Uterus (tissue), 4 donors: Measurements from ENCODE around the gene BCAS3. TPM values are rescaled to one million over a fixed set of nuclear protein-coding genes. Genes with fewer than 3 reads are reported as not detected.

Source experiments
- DNase-seq, 2 donors: peaks; one replicate each; pipeline ENCODE4 v3.0.0-alpha.2; 2019 to 2020
- H3K27ac ChIP-seq, 2 donors: fragments of 200-600 bp; sonication (generic); 1 replicate in 1 of 2; 2 replicates in 1 of 2; pipeline ENCODE4 v1.5.1; 2016 to 2018
- H3K27me3 ChIP-seq, 2 donors: fragments of 200-600 bp; sonication (generic); one replicate each; pipeline ENCODE4 v1.5.1; 2018 to 2019; ENCODE audit warnings: control low read depth in 1 of 2
- H3K36me3 ChIP-seq, 2 donors: fragments of 200-600 bp; sonication (generic); one replicate each; pipeline ENCODE4 v1.5.1; 2019; ENCODE audit warnings: control low read depth in 1 of 2
- H3K4me1 ChIP-seq, 2 donors: fragments of 200-600 bp; sonication (generic); one replicate each; pipeline ENCODE4 v1.5.1; 2018 to 2019; ENCODE audit warnings: control low read depth in 1 of 2
- H3K4me3 ChIP-seq, 2 donors: fragments of 200-600 bp; sonication (generic); 1 replicate in 1 of 2; 2 replicates in 1 of 2; pipeline ENCODE4 v1.5.1; 2018 to 2019; ENCODE audit warnings: mild to moderate bottlenecking in 1 of 2
- H3K9me3 ChIP-seq, 2 donors: fragments of 200-600 bp; sonication (generic); one replicate each; pipeline ENCODE4 v1.5.1; 2019; ENCODE audit warnings: control low read depth in 1 of 2
- POLR2A ChIP-seq, 2 donors: fragments of 450-650 bp; IDR thresholded peaks; one replicate each; pipeline ENCODE4 v1.6.1; 2016; ENCODE audit warnings: antibody characterized with exemption in 2 of 2, mild to moderate bottlenecking in 1 of 2, moderate library complexity in 1 of 2
- intact Hi-C: fragments of 100-400 bp; cut with DNase I; formaldehyde crosslinking; loops from one replicate; pipeline ENCODE4 v1.15.1; 2023; ENCODE audit warnings: low total_unique reads
- total RNA-seq, 4 donors: library from RNA; depleted of rRNA in 3 of 4; stranded (reverse); fragments of >200 nt in 3 of 4; gene quantifications; one replicate each; pipeline versions ENCODE4 v1.1.0 to v1.2.4, GENCODE V29; 2014 to 2023
- TF ChIP-seq, protein P1 (sequence below), 4 experiments: fragments of 200-600 bp in 2 of 4; fragments of 450-650 bp in 2 of 4; sonication (generic) in 2 of 4; IDR thresholded peaks; one replicate each; pipeline ENCODE4 v1.5.1; 2016 to 2019; ENCODE audit warnings: antibody characterized with exemption in 4 of 4, mild to moderate bottlenecking in 2 of 4, moderate library complexity in 1 of 4
- donor health status: DM: yes; HTN: yes; CAD: no.

BCAS3 gene
- total RNA-seq, 4 donors from 2014 or later = 42.6 to 147 (median 83.7) TPM

DNA sequence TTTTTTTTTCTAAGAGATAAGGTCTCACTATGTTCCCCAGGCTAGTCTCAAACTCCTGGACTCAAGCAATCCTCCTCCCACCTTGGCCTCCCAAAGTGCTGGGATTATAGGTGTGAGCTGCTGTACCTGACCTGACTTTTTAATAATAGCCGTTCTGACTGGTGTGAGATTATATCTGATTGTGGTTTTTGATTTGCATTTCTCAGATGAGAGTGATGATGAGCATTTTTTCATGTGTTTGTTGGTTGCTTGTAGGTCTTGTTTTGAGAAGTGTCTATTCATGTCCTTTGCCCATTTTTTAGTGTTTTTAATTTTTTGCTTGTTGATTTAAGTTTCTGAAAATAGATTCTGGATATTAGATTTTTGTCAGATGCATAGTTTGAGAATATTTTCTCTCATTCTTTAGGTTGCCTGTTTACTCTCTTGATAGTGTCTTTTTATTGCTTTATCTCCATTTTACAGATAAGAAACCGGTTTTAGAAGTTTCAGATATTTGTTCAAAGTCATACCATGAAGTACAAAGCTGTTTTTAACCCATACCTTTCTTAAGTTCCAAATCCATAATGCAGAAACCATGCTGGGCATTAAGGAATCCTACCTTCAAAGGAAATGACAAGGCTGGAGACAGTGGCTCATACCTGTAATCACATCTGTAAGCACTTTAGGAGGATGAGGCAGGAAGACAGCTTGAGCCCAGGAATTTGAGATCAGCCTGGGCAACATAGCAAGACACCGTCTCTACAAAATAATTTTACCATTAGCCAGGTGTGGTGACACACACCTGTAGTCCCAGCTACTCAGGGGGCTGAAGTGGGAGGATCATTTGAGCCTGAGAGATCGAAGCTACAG, 553.5 kb downstream of the BCAS3 start:
- TF ChIP-seq, protein P1, sequence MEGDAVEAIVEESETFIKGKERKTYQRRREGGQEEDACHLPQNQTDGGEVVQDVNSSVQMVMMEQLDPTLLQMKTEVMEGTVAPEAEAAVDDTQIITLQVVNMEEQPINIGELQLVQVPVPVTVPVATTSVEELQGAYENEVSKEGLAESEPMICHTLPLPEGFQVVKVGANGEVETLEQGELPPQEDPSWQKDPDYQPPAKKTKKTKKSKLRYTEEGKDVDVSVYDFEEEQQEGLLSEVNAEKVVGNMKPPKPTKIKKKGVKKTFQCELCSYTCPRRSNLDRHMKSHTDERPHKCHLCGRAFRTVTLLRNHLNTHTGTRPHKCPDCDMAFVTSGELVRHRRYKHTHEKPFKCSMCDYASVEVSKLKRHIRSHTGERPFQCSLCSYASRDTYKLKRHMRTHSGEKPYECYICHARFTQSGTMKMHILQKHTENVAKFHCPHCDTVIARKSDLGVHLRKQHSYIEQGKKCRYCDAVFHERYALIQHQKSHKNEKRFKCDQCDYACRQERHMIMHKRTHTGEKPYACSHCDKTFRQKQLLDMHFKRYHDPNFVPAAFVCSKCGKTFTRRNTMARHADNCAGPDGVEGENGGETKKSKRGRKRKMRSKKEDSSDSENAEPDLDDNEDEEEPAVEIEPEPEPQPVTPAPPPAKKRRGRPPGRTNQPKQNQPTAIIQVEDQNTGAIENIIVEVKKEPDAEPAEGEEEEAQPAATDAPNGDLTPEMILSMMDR (IDR thresholded peaks at IDR 0.05) = no peak
- no peak for TF ChIP-seq POLR2A (IDR thresholded peaks at IDR 0.05)
- intact Hi-C loops = no loop called here

DNA sequence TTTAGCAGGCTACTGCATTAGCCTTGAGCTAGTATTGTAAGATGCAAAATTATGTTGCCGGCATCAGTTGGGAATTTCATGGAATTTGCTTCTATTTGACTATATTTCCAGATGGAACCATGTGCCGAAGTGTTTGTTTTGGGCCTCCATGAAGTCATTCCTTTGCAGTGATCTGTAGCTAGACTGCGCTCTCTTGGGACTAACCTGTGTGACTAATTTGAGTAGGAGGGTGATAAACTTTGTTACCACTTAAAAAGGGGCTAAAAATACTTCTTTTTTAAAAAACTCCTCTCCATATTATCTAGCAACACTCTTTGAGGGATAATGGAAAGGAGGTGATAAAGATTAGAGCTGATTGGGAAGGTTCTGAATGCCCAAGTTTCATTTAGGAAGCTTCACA, 555.2 kb downstream of the BCAS3 start:
- no peak for TF ChIP-seq POLR2A (IDR thresholded peaks at IDR 0.05)
- TF ChIP-seq, protein P1 (IDR thresholded peaks at IDR 0.05) = no peak
- H3K27ac ChIP-seq = no peak overlapping the region
- no peaks in the 10 kb centered on the region for H3K4me1 ChIP-seq
- no peak for DNase-seq
- intact Hi-C loops = no loop called here
- H3K36me3 ChIP-seq = no peaks in the 10 kb centered on the region
- no peaks in the 10 kb centered on the region for H3K9me3 ChIP-seq
- H3K27me3 ChIP-seq = no peaks in the 10 kb centered on the region
- H3K4me3 ChIP-seq = no peak overlapping the region

More for the DNA sequence above, 553.5 kb downstream of the BCAS3 start:
- H3K36me3 ChIP-seq = no peaks in the 10 kb centered on the region
- no peaks in the 10 kb centered on the region for H3K4me1 ChIP-seq
- no peak for DNase-seq
- H3K4me3 ChIP-seq = no peak overlapping the region
- no peaks in the 10 kb centered on the region for H3K27me3 ChIP-seq
- no peaks in the 10 kb centered on the region for H3K9me3 ChIP-seq
- no peak overlapping the region for H3K27ac ChIP-seq

DNA sequence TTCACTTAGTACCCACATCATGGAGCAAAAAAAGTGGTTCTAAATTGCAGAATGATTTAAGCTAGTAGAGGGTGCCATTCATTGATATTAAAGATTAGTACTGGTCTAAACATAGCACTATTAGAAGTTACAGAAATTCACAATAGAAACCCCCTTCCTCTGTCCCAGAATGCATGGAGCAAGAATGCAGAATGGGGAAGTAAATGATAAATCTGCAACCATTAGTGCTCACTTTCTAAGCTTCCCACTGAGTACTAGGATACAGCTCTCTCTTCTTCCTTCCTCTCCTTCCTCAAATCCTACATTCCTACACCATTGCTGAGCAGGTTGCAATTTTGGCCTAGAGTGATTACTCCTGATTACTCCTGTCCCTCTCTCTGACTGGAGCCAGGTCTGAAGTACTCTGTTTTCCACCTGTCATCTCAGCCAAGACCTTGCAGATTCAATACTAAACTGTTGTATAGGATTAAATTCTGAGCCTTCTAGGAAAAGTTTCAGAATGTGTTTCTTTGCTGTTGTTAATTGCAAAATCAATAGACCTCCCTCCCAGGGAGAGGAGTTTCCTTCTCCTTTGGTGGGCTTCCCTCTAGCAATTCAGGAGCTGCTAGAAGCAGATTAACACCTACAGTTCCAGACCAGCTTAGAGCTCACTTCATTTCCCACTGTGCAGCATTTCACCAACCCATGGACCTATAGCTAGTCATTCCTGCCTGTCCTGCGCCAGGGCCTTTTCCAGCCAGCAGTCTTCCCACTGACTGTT, 556.5 kb downstream of the BCAS3 start:
- Histone ChIP-seq H3K27me3 (no peaks in the 10 kb centered on the region), H3K4me3 (no peak overlapping the region), H3K27ac (no peak overlapping the region), H3K4me1 (no peaks in the 10 kb centered on the region), H3K9me3 (no peaks in the 10 kb centered on the region), H3K36me3 (no peaks in the 10 kb centered on the region)
- TF ChIP-seq, protein P1 (IDR thresholded peaks at IDR 0.05) = no peak
- TF ChIP-seq POLR2A (IDR thresholded peaks at IDR 0.05) = no peak
- intact Hi-C loops = no loop called here
- no peak for DNase-seq

DNA sequence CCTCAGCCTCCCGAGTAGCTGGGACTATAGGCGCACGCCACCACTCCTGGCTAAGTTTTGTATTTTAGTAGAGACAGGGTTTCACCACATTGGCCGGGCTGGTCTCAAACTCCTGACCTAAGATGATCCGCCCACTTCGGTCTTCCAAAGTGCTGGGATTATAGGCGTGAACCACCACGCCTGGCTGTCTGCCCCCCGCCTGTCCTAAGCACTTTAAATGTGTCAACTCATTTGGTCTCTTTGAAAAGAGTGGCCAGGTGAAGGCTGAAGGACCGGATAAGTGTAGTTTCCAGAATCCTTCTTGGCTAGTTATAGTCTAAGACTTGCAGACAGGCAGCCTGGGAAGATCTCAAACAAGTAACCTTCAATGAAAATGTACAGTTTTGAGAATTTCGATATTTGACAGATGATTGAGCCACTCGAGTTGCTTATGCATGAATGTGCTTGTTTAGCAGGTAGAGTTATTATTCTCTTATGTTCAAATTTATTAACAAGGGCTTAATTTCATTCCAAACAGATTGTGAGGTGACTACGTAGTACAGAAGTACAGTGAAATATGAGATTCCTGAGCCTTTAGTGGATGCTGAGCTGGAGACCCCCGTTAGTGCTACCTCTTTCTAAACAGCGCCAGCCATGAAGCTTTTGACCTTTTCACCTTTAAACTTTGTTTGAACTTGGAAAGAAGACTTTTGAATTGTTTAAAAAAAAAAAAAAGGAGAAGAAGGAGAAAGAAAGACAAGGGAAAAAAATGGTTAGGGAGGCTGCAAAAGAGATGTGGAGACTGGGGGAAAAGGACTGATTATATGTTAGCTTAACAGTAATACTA, 557.6 kb downstream of the BCAS3 start:
- Histone ChIP-seq H3K27ac (peak overlapping the region in 1 of 2 donors; percentile 5), H3K9me3 (no peaks in the 10 kb centered on the region), H3K36me3 (no peaks in the 10 kb centered on the region), H3K4me1 (no peaks in the 10 kb centered on the region), H3K27me3 (no peaks in the 10 kb centered on the region), H3K4me3 (no peak overlapping the region)
- TF ChIP-seq, protein P1 (IDR thresholded peaks at IDR 0.05) = no peak
- TF ChIP-seq POLR2A (IDR thresholded peaks at IDR 0.05) = no peak
- no peak for DNase-seq
- intact Hi-C loops = no loop called here
